ENCODE results near the gene SUSD1.

- TF ChIP-seq CTCF (IDR thresholded peaks at IDR 0.05) (no peak), POLR2A (IDR thresholded peaks at IDR 0.05) (no peak)
Observed at GRCh38 chr9:112173489-112174221, 1.4 kb downstream of the SUSD1 start.
